ENCODE measurements around the gene RIPPLY3.
"Not testable (repeated sequence)": the region's sequence is repeated elsewhere in the genome, so short reads cannot be mapped to it uniquely, and the experiment has no call there.

Gene RIPPLY3

GRCh38 chr21:36990508-36991205 is 15.8 kb upstream of the RIPPLY3 start:
- H3K27me3 Mint-ChIP-seq, result no peaks in the 10 kb centered on the region

GRCh38 chr21:36992671-36993070 is 13.8 kb upstream of the RIPPLY3 start:
- H3K9me3 Mint-ChIP-seq, result no peaks in the 10 kb centered on the region
- no peaks in the 10 kb centered on the region for H3K4me1 Mint-ChIP-seq
- no peaks in the 10 kb centered on the region for H3K36me3 Mint-ChIP-seq
- H3K4me3 Mint-ChIP-seq, result no peak overlapping the region
- DNase-seq (ENCODE audit: low spot score in 2 of 2) (no peak), ATAC-seq (ENCODE audit: low read depth) (no peak)
- H3K27ac Mint-ChIP-seq, result no peak overlapping the region
- no peaks in the 10 kb centered on the region for H3K27me3 Mint-ChIP-seq

More at GRCh38 chr21:36990508-36991205, 15.8 kb upstream of the RIPPLY3 start:
- H3K4me3 Mint-ChIP-seq, result peak overlapping the region; percentile 90
- H3K27ac Mint-ChIP-seq, result peak overlapping the region; percentile 72
- no peaks in the 10 kb centered on the region for H3K36me3 Mint-ChIP-seq
- H3K4me1 Mint-ChIP-seq, result no peaks in the 10 kb centered on the region
- DNase-seq (ENCODE audit: low spot score in 2 of 2), result no peak
- ATAC-seq (ENCODE audit: low read depth), result no peak
- H3K9me3 Mint-ChIP-seq, result no peaks in the 10 kb centered on the region

GRCh38 chr21:36994501-36995158 is 11.9 kb upstream of the RIPPLY3 start:
- Mint-ChIP-seq H3K36me3 (no peaks in the 10 kb centered on the region), H3K4me1 (no peaks in the 10 kb centered on the region), H3K27ac (no peak overlapping the region), H3K9me3 (no peaks in the 10 kb centered on the region), H3K4me3 (peak overlapping the region; percentile 24), H3K27me3 (no peaks in the 10 kb centered on the region)
- DNase-seq (ENCODE audit: low spot score in 2 of 2), result no peak
- no peak for ATAC-seq (ENCODE audit: low read depth)

DNA sequence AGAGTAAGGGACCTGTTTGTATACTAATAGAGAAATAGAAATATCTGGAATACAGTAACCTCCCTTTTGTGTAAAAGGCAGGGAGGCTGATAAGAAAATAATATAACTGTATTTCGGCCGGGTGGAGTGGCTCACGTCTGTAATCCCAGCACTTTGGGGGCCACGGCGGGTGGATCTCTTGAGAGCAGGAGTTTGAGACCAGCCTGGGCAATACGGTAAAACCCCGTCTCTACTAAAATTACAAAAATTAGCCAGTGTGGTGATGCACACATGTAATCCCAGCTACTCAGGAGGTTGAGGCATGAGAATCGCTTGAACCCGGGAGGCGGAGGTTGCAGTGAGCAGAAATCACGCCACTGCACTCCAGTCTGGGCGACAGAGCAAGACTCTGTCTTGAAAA is 11.2 kb upstream of the RIPPLY3 start:
- H3K27me3 Mint-ChIP-seq; H3K4me1 Mint-ChIP-seq; H3K27ac Mint-ChIP-seq; ATAC-seq (ENCODE audit: low read depth); H3K4me3 Mint-ChIP-seq; DNase-seq (ENCODE audit: low spot score in 2 of 2); H3K9me3 Mint-ChIP-seq; H3K36me3 Mint-ChIP-seq: not testable (repeated sequence)

DNA sequence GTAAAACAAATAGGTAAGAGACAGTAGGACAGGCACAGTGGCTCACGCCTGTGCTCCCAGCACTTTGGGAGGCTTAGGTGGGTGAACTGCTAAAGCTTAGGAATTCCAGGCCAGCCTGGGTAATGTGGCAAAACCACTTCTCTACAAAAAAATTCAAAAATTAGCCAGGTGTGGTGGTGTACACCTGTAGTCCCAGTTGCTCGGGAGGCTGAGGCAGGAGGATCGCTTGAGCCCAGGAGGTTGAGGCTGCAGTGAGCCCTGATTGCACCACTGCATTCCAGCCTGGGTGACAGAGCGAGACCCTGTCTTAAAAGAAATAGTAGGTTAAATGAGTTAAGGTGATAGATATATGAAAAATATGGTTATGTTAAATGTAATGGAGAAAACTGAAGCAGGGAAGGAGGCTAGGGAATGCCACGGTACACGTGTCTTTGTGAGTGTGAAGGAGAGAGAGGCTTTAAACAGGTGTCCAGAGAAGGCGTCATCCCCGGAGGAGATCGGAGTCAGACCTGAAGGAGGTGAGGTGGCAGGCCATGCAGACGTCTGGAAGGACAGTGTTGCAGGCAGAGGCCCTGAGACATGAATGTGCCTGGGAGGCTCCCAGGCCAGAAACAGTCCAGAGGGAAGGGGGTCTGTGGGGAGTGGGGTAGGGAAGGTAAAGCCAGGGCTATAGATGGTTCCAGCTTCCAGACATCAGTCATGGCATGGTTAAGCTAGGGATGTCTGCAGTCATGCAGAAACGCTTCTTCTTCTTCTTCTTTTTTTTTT is 7.2 kb upstream of the RIPPLY3 start:
- H3K27me3 Mint-ChIP-seq, result no peaks in the 10 kb centered on the region
- no peak for DNase-seq (ENCODE audit: low spot score in 2 of 2)
- no peak overlapping the region for H3K27ac Mint-ChIP-seq
- ATAC-seq (ENCODE audit: low read depth), result no peak
- no peaks in the 10 kb centered on the region for H3K36me3 Mint-ChIP-seq
- no peaks in the 10 kb centered on the region for H3K4me1 Mint-ChIP-seq
- no peaks in the 10 kb centered on the region for H3K9me3 Mint-ChIP-seq
- no peak overlapping the region for H3K4me3 Mint-ChIP-seq

GRCh38 chr21:37000381-37000780 is 6.1 kb upstream of the RIPPLY3 start:
- Mint-ChIP-seq H3K36me3 (no peaks in the 10 kb centered on the region), H3K4me1 (no peaks in the 10 kb centered on the region), H3K27me3 (no peaks in the 10 kb centered on the region), H3K27ac (no peak overlapping the region), H3K4me3 (no peak overlapping the region), H3K9me3 (no peaks in the 10 kb centered on the region)
- DNase-seq (ENCODE audit: low spot score in 2 of 2), result no peak
- ATAC-seq (ENCODE audit: low read depth), result no peak

GRCh38 chr21:37001441-37001840 is 5.1 kb upstream of the RIPPLY3 start:
- Mint-ChIP-seq H3K36me3 (no peaks in the 10 kb centered on the region), H3K27me3 (no peaks in the 10 kb centered on the region), H3K9me3 (no peaks in the 10 kb centered on the region), H3K27ac (no peak overlapping the region), H3K4me1 (no peaks in the 10 kb centered on the region), H3K4me3 (no peak overlapping the region)
- ATAC-seq (ENCODE audit: low read depth), result no peak
- no peak for DNase-seq (ENCODE audit: low spot score in 2 of 2)

GRCh38 chr21:37002851-37003250 is 3.7 kb upstream of the RIPPLY3 start:
- H3K36me3 Mint-ChIP-seq; H3K4me3 Mint-ChIP-seq; H3K4me1 Mint-ChIP-seq; H3K9me3 Mint-ChIP-seq; DNase-seq (ENCODE audit: low spot score in 2 of 2); H3K27me3 Mint-ChIP-seq; H3K27ac Mint-ChIP-seq; ATAC-seq (ENCODE audit: low read depth): not testable (repeated sequence)

GRCh38 chr21:37003917-37004316 is 2.6 kb upstream of the RIPPLY3 start:
- not testable (repeated sequence) for DNase-seq (ENCODE audit: low spot score in 2 of 2); H3K27ac Mint-ChIP-seq

GRCh38 chr21:37005548-37006485 is 685 bp upstream of the RIPPLY3 start:
- no peaks in the 10 kb centered on the region for H3K36me3 Mint-ChIP-seq
- H3K4me1 Mint-ChIP-seq, result peaks cover 2% of the 10 kb centered on the region
- H3K27me3 Mint-ChIP-seq, result peaks cover 11% of the 10 kb centered on the region
- DNase-seq (ENCODE audit: low spot score in 2 of 2) (no peak), ATAC-seq (ENCODE audit: low read depth) (no peak)
- H3K4me3 Mint-ChIP-seq, result peak overlapping the region; percentile 8
- no peak overlapping the region for H3K27ac Mint-ChIP-seq
- H3K9me3 Mint-ChIP-seq, result no peaks in the 10 kb centered on the region

More at GRCh38 chr21:37003917-37004316, 2.6 kb upstream of the RIPPLY3 start:
- H3K9me3 Mint-ChIP-seq; H3K4me3 Mint-ChIP-seq; H3K36me3 Mint-ChIP-seq; H3K27me3 Mint-ChIP-seq; H3K4me1 Mint-ChIP-seq; ATAC-seq (ENCODE audit: low read depth): not testable (repeated sequence)

- Mint-ChIP-seq H3K4me1 (peaks cover 2% of the 10 kb centered on the region), H3K27ac (no peak overlapping the region), H3K27me3 (peaks cover 19% of the 10 kb centered on the region), H3K9me3 (no peaks in the 10 kb centered on the region), H3K4me3 (no peak overlapping the region), H3K36me3 (no peaks in the 10 kb centered on the region)
- ATAC-seq (ENCODE audit: low read depth) (no peak), DNase-seq (ENCODE audit: low spot score in 2 of 2) (no peak)
These were observed 2.2 kb downstream of the RIPPLY3 start for GRCh38 chr21:37008724-37009123.

GRCh38 chr21:37009740-37010341 is 3.3 kb downstream of the RIPPLY3 start:
- Mint-ChIP-seq H3K27ac (no peak overlapping the region), H3K4me1 (peaks cover 2% of the 10 kb centered on the region), H3K9me3 (no peaks in the 10 kb centered on the region), H3K27me3 (peaks cover 25% of the 10 kb centered on the region), H3K36me3 (no peaks in the 10 kb centered on the region), H3K4me3 (peak overlapping the region; percentile 60)
- peak; percentile 57 to 60 for DNase-seq (ENCODE audit: low spot score in 2 of 2)
- peak; percentile 83 for ATAC-seq (ENCODE audit: low read depth)

DNA sequence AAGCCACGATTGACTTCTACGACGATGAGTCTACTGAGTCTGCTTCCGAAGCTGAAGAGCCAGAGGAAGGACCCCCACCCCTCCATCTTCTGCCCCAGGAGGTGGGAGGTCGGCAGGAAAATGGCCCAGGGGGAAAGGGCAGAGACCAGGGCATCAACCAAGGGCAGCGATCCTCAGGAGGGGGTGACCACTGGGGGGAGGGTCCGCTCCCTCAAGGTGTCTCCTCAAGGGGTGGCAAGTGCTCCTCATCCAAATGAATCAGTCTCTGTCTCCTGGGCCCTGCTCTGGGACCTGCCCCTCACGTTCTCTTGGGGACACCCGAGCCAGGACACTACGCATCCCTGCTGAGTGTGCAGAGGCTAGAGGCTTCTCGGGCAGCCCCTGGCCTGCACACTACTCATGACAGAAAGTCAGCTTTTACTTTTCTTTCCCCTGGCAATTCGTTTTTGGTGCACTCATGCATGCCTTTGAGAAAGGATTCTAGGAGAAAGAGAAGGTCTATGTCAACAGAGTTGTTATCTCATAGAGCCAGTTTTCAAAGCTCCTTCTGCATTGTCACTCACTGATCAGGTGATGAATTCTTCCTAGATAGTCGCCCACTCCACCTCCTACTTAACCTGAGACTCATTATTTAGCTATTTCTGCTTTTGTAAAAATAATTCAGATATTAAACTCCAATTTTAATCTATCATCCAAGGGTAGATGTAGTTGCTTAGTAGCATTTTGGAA is 11.6 kb downstream of the RIPPLY3 start:
- H3K27me3 Mint-ChIP-seq, result peaks cover 10% of the 10 kb centered on the region
- H3K36me3 Mint-ChIP-seq, result no peaks in the 10 kb centered on the region
- H3K27ac Mint-ChIP-seq, result no peak overlapping the region
- no peaks in the 10 kb centered on the region for H3K9me3 Mint-ChIP-seq
- no peaks in the 10 kb centered on the region for H3K4me1 Mint-ChIP-seq
- ATAC-seq (ENCODE audit: low read depth), result no peak
- no peak overlapping the region for H3K4me3 Mint-ChIP-seq
- no peak for DNase-seq (ENCODE audit: low spot score in 2 of 2)

Measured in memory B cell (primary cell).